Neural cell (in vitro differentiated cells): ENCODE data around the gene RHD.
"Not testable (repeated sequence)": the region's sequence is repeated elsewhere in the genome, so short reads cannot be mapped to it uniquely, and the experiment has no call there.

Source experiments
- CTCF ChIP-seq: fragments of 450-650 bp; IDR thresholded peaks from 2 replicates; pipeline ENCODE4 v1.5.1; 2014; ENCODE audit warnings: antibody characterized with exemption, mild to moderate bottlenecking, moderate library complexity; ENCODE audit not compliant: poor library complexity, severe bottlenecking
- EP300 ChIP-seq: fragments of 450-650 bp; conservative IDR thresholded peaks from 2 replicates; pipeline ENCODE4 v1.6.1; 2014; ENCODE audit warnings: antibody characterized with exemption, mild to moderate bottlenecking, moderate library complexity; ENCODE audit not compliant: poor library complexity, severe bottlenecking
- POLR2AphosphoS5 ChIP-seq: IDR thresholded peaks from 2 replicates; pipeline ENCODE4 v1.6.1; 2012

GRCh38 chr1:25290043-25290442 lies 17.7 kb downstream of the RHD start:
- TF ChIP-seq CTCF, POLR2AphosphoS5, EP300: not testable (repeated sequence)
